Measurements from ENCODE around the gene FAM89B. TPM values are rescaled to one million over a fixed set of nuclear protein-coding genes. Genes with fewer than 3 reads are reported as not detected.

The FAM89B gene
- polyA plus RNA-seq, 3 donors = 51.3 to 139 (median 70.8) TPM

GRCh38 chr11:65589444-65590239 is 17.3 kb downstream of the FAM89B start:
- H3K4me1 ChIP-seq (ENCODE audit: control insufficient read depth in 1 of 2, insufficient read depth in 2 of 2, low read length in 2 of 2) = peaks cover 50 to 63% of the 10 kb centered on the region in 2 donors
- H3K9ac ChIP-seq (ENCODE audit: insufficient read depth, low read length, poor library complexity, severe bottlenecking) = no peak overlapping the region
- H3K4me2 ChIP-seq (replicated peaks; ENCODE audit: extremely low read depth, low read length, poor library complexity, severe bottlenecking) = no peak overlapping the region
- DNase-seq = no peak
- peaks cover 48% of the 10 kb centered on the region for H3K79me2 ChIP-seq (ENCODE audit: insufficient read depth, low read length)
- Mint-ChIP-seq H3K4me1 (peaks cover 57% of the 10 kb centered on the region), H3K9me3 (no peaks in the 10 kb centered on the region), H3K27me3 (ENCODE audit: low read depth in 3 of 3) (no peaks in the 10 kb centered on the region), H3K4me3 (no peak overlapping the region), H3K27ac (peak overlapping the region; percentile 31 to 96 (median 94)), H3K36me3 (peaks cover 38 to 69% of the 10 kb centered on the region in 2 donors)
- H3K9me3 ChIP-seq (replicated peaks in 1 of 2; ENCODE audit: control insufficient read depth in 1 of 2, insufficient read depth in 1 of 2, low read length in 2 of 2) = no peaks in the 10 kb centered on the region
- TF ChIP-seq, protein P1, sequence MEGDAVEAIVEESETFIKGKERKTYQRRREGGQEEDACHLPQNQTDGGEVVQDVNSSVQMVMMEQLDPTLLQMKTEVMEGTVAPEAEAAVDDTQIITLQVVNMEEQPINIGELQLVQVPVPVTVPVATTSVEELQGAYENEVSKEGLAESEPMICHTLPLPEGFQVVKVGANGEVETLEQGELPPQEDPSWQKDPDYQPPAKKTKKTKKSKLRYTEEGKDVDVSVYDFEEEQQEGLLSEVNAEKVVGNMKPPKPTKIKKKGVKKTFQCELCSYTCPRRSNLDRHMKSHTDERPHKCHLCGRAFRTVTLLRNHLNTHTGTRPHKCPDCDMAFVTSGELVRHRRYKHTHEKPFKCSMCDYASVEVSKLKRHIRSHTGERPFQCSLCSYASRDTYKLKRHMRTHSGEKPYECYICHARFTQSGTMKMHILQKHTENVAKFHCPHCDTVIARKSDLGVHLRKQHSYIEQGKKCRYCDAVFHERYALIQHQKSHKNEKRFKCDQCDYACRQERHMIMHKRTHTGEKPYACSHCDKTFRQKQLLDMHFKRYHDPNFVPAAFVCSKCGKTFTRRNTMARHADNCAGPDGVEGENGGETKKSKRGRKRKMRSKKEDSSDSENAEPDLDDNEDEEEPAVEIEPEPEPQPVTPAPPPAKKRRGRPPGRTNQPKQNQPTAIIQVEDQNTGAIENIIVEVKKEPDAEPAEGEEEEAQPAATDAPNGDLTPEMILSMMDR (IDR thresholded peaks at IDR 0.05) = no peak
- H3K36me3 ChIP-seq (replicated peaks in 1 of 2; ENCODE audit: control insufficient read depth in 1 of 2, insufficient read depth in 2 of 2, low read length in 2 of 2) = peaks cover 57 to 64% of the 10 kb centered on the region in 2 donors
- peak overlapping the region in 1 of 2 donors; percentile 41 for H3K27ac ChIP-seq (ENCODE audit: low read depth in 1 of 2, low read length in 2 of 2)
- WGBS (ENCODE audit: insufficient coverage) = 97% methylated on average over 6 of the region's 9 CpGs
- H2AFZ ChIP-seq (ENCODE audit: insufficient read depth, low read depth, low read length, poor library complexity, severe bottlenecking) = no peak overlapping the region
- intact Hi-C loops (cut with micrococcal nuclease) = no loop called here
- no peak overlapping the region for H3K4me3 ChIP-seq (replicated peaks in 1 of 3; ENCODE audit: low read depth in 2 of 3, low read length in 3 of 3)
- H3K27me3 ChIP-seq (ENCODE audit: control insufficient read depth in 2 of 2, insufficient read depth in 2 of 2, low read length in 2 of 2) = no peaks in the 10 kb centered on the region
- peaks cover 95% of the 10 kb centered on the region for H4K20me1 ChIP-seq (ENCODE audit: insufficient read depth, low read length)

GRCh38 chr11:65590240-65590738 is 18.0 kb downstream of the FAM89B start:
- no peak overlapping the region for H3K4me2 ChIP-seq (replicated peaks; ENCODE audit: extremely low read depth, low read length, poor library complexity, severe bottlenecking)
- Mint-ChIP-seq H3K27me3 (ENCODE audit: low read depth in 3 of 3) (no peaks in the 10 kb centered on the region), H3K4me1 (peaks cover 63% of the 10 kb centered on the region), H3K27ac (peak overlapping the region in 2 of 7 donors; percentile 25 to 61), H3K36me3 (peaks cover 38 to 70% of the 10 kb centered on the region in 2 donors), H3K9me3 (no peaks in the 10 kb centered on the region), H3K4me3 (no peak overlapping the region)
- H2AFZ ChIP-seq (ENCODE audit: insufficient read depth, low read depth, low read length, poor library complexity, severe bottlenecking) = no peak overlapping the region
- no peaks in the 10 kb centered on the region for H3K9me3 ChIP-seq (replicated peaks in 1 of 2; ENCODE audit: control insufficient read depth in 1 of 2, insufficient read depth in 1 of 2, low read length in 2 of 2)
- TF ChIP-seq, protein P1 (IDR thresholded peaks at IDR 0.05) = no peak
- H3K4me1 ChIP-seq (ENCODE audit: control insufficient read depth in 1 of 2, insufficient read depth in 2 of 2, low read length in 2 of 2) = peaks cover 56 to 69% of the 10 kb centered on the region in 2 donors
- peaks cover 45% of the 10 kb centered on the region for H3K79me2 ChIP-seq (ENCODE audit: insufficient read depth, low read length)
- intact Hi-C loops (cut with micrococcal nuclease) = no loop called here
- no peak for DNase-seq
- no peak overlapping the region for H3K4me3 ChIP-seq (replicated peaks in 1 of 3; ENCODE audit: low read depth in 2 of 3, low read length in 3 of 3)
- peak overlapping the region in 1 of 2 donors; percentile 41 for H3K27ac ChIP-seq (ENCODE audit: low read depth in 1 of 2, low read length in 2 of 2)
- H3K27me3 ChIP-seq (ENCODE audit: control insufficient read depth in 2 of 2, insufficient read depth in 2 of 2, low read length in 2 of 2) = no peaks in the 10 kb centered on the region
- WGBS (ENCODE audit: insufficient coverage) = 91% methylated on average over 6 of the region's 8 CpGs
- peaks cover 98% of the 10 kb centered on the region for H4K20me1 ChIP-seq (ENCODE audit: insufficient read depth, low read length)
- H3K36me3 ChIP-seq (replicated peaks in 1 of 2; ENCODE audit: control insufficient read depth in 1 of 2, insufficient read depth in 2 of 2, low read length in 2 of 2) = peaks cover 57 to 62% of the 10 kb centered on the region in 2 donors
- H3K9ac ChIP-seq (ENCODE audit: insufficient read depth, low read length, poor library complexity, severe bottlenecking) = no peak overlapping the region
